HG02973 (cell line): ENCODE results near the gene NCAPD2.

Experiments used
- ATAC-seq: cut with Tn5 transposase; IDR thresholded peaks from one replicate; pipeline ENCODE4 v1.9.1; 2021; ENCODE audit warnings: moderate library complexity; ENCODE audit not compliant: unreplicated experiment

Gene NCAPD2

GRCh38 chr12:6562881-6563280 is 69.0 kb downstream of the NCAPD2 start:
- no peak for ATAC-seq

DNA sequence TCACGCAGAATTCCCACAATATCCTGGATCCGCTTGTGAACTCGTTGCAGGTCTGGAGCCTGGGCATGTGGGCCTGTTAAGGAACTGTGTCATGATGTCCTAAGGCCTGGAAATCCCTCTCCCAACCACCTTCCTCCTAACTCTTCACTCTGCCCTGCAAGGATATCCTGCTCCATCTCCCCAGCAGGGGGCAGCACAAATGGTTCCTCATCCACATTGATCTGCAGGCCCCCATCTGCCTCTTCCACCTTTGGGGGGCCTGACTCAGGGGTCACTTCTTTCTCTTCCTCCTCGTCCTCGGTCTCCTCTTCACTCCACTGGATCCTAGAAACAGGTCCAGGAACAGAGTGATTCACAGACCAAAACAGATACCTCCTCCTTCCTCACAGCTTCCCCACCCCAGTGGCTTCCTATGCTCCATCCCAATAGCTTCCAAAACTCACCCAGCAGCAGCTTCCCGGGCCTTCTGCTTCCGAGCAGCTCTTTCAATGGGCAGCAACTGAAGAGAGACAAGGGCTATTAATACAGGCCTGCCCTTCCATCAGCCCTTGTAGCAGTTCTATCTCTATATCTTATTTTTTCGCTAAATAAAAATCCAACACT is 69.6 kb downstream of the NCAPD2 start:
- ATAC-seq: no peak

GRCh38 chr12:6567112-6567670 is 73.3 kb downstream of the NCAPD2 start:
- no peak for ATAC-seq

GRCh38 chr12:6569312-6569711 is 75.4 kb downstream of the NCAPD2 start:
- no peak for ATAC-seq

GRCh38 chr12:6569786-6570185 is 75.9 kb downstream of the NCAPD2 start:
- no peak for ATAC-seq

GRCh38 chr12:6570264-6570887 is 76.5 kb downstream of the NCAPD2 start:
- no peak for ATAC-seq

GRCh38 chr12:6573001-6573400 is 79.1 kb downstream of the NCAPD2 start:
- ATAC-seq: no peak

GRCh38 chr12:6574576-6575295 is 80.8 kb downstream of the NCAPD2 start:
- no peak for ATAC-seq

DNA sequence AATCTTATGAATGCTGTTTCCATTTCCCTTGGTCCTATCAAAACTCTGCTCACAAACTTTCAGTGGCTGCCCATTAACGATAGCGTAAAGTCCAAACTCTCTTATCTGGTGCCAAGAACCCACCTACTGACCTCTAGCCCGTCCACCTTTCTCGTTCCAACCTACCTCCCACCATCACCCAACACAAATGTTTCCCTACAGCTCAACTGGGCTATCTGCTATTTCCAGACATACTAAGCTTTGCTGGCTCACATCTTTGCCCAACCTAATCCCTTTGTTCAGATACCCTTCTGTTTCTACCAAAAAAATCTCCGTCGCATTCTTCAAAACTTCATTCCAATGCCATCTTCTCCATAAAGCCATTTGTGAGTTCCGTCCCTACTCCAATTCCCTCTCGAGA is 81.7 kb downstream of the NCAPD2 start:
- no peak for ATAC-seq
